ENCODE results near the gene MAGEC2. TPM values are rescaled to one million over a fixed set of nuclear protein-coding genes. Genes with fewer than 3 reads are reported as not detected.

MAGEC2 gene
- total RNA-seq, 6 donors from 2014 or later, result not detected

DNA sequence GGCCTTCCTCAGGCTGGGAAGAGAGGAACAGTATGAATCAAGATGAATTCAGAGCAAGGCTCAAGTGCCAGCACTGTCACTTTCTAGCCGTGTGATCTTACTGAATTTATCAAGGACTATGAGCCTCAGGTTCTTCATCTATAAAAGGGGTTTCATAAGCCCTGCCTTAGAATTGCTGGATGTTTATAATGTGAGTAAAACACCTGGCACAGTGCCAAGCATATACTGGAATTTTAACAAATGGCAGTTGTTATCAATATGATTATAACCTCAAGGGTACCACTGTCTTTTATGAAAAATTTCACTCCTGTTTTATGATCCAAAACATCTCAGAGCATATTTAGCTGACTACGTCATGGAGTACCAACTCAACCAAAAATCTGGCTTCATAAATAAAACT is 4.0 kb downstream of the MAGEC2 start:
- Histone ChIP-seq H3K36me3 (no peaks in the 10 kb centered on the region), H3K4me1 (no peaks in the 10 kb centered on the region), H3K9me3 (no peaks in the 10 kb centered on the region), H3K27ac (no peak overlapping the region), H3K4me3 (no peak overlapping the region), H3K27me3 (no peaks in the 10 kb centered on the region)
- WGBS, 2 donors, result 68 to 87% methylated on average over 2 of the region's 2 CpGs
- TF ChIP-seq POLR2AphosphoS5 (IDR thresholded peaks at IDR 0.05) (no peak), EP300 (IDR thresholded peaks at IDR 0.05) (no peak), POLR2A (IDR thresholded peaks at IDR 0.05) (no peak)
- TF ChIP-seq, protein P1, sequence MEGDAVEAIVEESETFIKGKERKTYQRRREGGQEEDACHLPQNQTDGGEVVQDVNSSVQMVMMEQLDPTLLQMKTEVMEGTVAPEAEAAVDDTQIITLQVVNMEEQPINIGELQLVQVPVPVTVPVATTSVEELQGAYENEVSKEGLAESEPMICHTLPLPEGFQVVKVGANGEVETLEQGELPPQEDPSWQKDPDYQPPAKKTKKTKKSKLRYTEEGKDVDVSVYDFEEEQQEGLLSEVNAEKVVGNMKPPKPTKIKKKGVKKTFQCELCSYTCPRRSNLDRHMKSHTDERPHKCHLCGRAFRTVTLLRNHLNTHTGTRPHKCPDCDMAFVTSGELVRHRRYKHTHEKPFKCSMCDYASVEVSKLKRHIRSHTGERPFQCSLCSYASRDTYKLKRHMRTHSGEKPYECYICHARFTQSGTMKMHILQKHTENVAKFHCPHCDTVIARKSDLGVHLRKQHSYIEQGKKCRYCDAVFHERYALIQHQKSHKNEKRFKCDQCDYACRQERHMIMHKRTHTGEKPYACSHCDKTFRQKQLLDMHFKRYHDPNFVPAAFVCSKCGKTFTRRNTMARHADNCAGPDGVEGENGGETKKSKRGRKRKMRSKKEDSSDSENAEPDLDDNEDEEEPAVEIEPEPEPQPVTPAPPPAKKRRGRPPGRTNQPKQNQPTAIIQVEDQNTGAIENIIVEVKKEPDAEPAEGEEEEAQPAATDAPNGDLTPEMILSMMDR (IDR thresholded peaks at IDR 0.05), result no peak
- ATAC-seq (ENCODE audit: low FRiP score in 2 of 2) (no peak), DNase-seq (no peak)

DNA sequence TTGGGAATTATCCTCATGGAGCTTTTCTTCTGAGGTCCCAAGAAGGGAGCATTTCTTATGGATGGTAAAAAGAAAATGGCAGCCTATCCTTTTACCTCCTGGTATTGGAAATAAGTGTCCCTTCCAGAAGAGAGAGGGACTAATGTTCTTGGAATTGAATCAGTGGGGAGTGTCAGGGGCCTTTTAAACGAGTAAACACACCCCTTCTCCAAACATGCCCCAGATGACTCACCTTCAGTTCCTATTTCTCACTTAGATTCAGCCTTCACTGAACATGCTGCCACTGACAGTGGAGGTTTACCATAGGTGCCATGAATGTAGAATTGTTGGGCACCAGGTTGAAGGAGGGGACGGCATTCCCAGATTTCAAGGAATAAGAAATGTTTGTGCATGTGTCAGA is 19.0 kb downstream of the MAGEC2 start:
- Histone ChIP-seq H3K27ac (no peak overlapping the region), H3K36me3 (no peaks in the 10 kb centered on the region), H3K4me3 (no peak overlapping the region), H3K4me1 (no peaks in the 10 kb centered on the region), H3K9me3 (no peaks in the 10 kb centered on the region), H3K27me3 (no peaks in the 10 kb centered on the region)
- WGBS, 2 donors, result 61 to 68% methylated on average over 2 of the region's 2 CpGs
- TF ChIP-seq POLR2A (IDR thresholded peaks at IDR 0.05) (no peak), POLR2AphosphoS5 (IDR thresholded peaks at IDR 0.05) (no peak), EP300 (IDR thresholded peaks at IDR 0.05) (no peak)
- TF ChIP-seq, protein P1 (IDR thresholded peaks at IDR 0.05), result no peak
- DNase-seq (no peak), ATAC-seq (ENCODE audit: low FRiP score in 2 of 2) (no peak)

DNA sequence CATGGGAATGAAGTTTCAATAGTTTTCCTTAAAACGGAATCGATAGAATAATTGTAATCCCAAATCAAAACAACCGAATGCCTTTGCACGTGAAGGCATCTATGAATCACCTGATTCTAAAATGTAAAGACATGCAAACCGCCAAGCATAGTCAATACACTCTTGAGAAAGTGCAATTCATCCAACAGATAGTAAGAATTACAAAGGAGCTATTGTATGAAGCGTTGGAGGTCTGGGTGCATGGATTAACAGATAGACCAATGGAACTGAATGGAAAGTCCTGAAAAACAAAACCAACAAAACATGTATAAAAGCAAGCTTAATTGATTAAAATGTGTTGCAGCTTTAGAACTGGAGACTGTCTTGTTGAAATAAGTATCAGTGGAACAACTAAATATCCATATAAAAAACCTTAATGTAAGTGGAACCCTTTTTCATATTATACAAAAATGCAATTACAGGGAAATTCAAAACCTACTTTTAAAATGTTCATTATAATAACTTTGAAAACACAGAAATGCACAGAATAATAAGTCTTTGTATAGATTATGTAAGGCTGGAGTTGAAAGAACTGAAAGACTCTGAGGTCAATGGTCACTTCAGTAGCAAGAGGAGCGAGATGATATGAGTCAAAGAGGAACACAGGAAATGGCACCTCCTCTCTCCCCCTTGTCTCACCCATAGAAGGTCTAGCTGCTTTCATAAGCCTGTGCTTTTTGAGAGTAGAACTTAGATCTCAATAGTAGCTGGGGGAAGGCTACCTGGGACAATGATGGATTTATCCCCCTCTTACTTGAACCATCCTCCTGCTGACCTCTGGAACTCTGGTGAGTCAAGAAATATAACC is 20.1 kb downstream of the MAGEC2 start:
- no peak for DNase-seq
- 75 to 80% methylated on average over 7 of the region's 7 CpGs for WGBS, 2 donors
- H3K27ac ChIP-seq, result no peak overlapping the region
- no peaks in the 10 kb centered on the region for H3K9me3 ChIP-seq
- no peaks in the 10 kb centered on the region for H3K27me3 ChIP-seq
- no peaks in the 10 kb centered on the region for H3K36me3 ChIP-seq
- ATAC-seq (ENCODE audit: low FRiP score in 2 of 2), result no peak
- H3K4me1 ChIP-seq, result no peaks in the 10 kb centered on the region
- no peak for TF ChIP-seq EP300 (IDR thresholded peaks at IDR 0.05)
- no peak overlapping the region for H3K4me3 ChIP-seq

DNA sequence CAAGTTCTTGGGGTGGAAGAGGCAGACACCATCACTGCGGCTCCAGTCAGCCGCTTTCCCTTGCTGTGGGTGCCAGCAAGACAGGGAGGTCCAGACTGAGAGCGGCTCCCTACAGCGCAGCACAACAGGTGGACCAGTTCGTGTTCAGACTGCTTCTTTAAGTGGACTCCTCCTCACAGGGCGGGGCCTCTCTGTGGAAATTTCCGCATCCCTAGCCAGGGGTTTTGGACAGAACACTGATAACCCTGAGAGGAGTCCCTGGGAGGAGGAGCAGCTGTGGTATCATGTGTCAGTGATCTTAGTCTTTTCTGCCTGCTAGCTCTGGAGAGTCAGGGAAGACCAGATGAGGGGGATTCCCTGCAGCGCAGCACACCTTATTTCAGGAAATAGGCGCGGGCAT is 48.5 kb downstream of the MAGEC2 start:
- Histone ChIP-seq H3K36me3 (no peaks in the 10 kb centered on the region), H3K27me3 (no peaks in the 10 kb centered on the region), H3K4me1 (no peaks in the 10 kb centered on the region), H3K27ac (no peak overlapping the region), H3K9me3 (no peaks in the 10 kb centered on the region), H3K4me3 (no peak overlapping the region)
- TF ChIP-seq, protein P1 (IDR thresholded peaks at IDR 0.05), result no peak
- TF ChIP-seq POLR2A (IDR thresholded peaks at IDR 0.05) (no peak), EP300 (IDR thresholded peaks at IDR 0.05) (no peak), POLR2AphosphoS5 (IDR thresholded peaks at IDR 0.05) (no peak)
- WGBS, 2 donors, result 77 to 95% methylated on average over 3 to 10 of the region's 10 CpGs
- ATAC-seq (ENCODE audit: low FRiP score in 2 of 2) (no peak), DNase-seq (no peak)

All from upper lobe of left lung (tissue), 6 donors.